GM12875 (cell line): ENCODE data around the gene FSCN2.
A peak's percentile ranks its signal among the peaks of the same experiment; 100 is the strongest.

ENCODE experiments used
- H3K4me3 ChIP-seq: one replicate; pipeline ENCODE4 v1.5.1; 2011; ENCODE audit warnings: low read depth, low read length, control low read depth
- CTCF ChIP-seq: IDR thresholded peaks from 2 replicates; pipeline ENCODE4 v1.5.1; 2011; ENCODE audit warnings: low read depth, mild to moderate bottlenecking, control low read depth, inconsistent platforms, low read length, moderate library complexity, borderline replicate concordance; ENCODE audit not compliant: insufficient read depth

Gene FSCN2

DNA sequence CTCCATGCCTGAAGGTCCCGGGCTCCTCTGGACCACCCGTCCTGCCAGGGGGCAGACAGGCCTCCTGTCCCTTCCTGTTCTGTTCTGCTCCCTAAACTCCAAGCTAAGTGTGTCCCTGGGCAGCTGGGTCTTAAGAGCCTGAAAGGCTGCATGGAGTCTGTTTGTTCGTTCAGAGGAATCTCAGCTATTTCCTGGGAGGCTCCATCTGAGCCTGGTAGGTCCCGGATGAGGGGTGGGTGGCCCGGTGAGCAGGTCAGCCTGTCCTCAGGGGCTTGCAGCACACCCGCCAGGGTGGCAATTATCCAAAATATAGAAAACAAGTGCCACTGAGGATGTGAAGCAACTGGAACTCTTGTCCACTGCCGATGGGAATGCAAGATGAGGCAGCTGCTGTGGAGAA is 28.1 kb upstream of the FSCN2 start:
- TF ChIP-seq CTCF = no peak
- H3K4me3 ChIP-seq = no peak overlapping the region

DNA sequence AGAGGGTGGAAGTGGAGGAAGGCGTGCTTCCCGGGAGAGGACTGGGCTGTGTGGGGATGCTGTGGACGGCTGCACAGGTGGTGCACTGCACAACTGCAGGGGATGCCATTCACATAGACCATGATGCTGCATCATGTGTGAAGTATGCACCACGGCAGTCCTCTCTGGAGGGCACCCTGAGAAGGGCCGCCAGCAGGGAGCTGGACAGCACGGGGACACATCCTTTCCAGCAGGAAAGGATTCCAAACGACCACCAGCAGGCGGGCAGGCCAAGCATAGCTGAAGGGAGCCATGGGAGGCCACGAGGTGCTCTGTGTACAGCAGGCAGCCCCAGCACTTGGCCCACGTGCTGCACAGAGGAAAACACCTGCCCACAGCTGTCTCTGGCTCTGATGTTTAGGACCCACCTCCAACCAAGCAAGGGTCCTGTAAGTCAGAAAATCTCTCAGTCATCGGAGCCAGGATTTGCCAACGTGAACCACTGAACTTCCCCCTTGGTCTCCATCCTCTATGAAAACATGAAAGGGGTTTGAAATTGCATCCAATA is 25.6 kb upstream of the FSCN2 start:
- no peak for TF ChIP-seq CTCF
- no peak overlapping the region for H3K4me3 ChIP-seq

DNA sequence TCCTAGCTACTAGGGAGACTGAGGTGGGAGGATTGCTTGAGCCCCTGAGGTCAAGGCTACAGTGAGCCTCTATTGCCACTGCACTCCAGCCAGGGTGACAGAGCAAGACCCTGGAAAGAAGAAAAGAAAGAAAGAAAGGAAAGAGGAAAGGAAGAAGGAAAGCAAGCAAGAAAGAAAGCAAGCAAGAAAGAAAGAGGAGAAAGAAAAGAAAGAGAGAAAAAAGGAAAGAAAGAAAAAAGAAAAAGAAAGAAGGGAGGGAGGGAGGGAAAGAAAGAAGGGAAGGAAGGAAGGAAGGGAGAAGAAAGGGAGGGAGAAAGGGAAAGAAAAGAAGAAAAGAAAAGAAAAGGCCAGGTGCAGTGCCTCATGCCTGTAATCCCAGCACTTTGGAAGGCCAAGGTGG is 24.6 kb upstream of the FSCN2 start:
- H3K4me3 ChIP-seq = no peak overlapping the region
- no peak for TF ChIP-seq CTCF

DNA sequence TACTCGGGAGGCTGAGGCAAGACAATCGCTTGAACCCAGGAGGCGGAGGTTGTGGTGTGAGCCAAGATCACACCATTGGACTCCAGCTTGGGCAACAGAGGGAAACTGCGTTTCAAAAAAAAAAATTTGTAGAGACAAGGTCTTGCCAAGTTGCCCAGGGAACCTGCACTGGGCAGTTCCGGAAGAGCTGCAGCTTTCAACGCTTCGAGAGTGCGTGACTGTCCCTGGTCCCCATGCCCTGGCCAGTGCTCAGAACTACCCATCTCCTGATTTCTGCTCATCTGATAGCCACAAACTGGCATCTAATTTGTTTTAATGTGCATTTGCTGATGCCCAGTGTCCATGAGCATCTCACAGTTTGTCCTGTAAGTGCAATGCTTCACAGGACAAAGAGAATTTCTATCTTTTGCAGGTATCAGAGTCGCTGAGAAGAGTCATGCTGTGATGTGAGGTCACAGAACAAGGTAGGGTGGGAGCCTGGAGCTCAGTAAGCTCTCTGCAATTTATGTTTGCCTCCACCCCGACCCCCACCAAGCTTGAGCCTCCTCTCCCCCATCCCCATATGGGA is 19.5 kb upstream of the FSCN2 start:
- no peak for TF ChIP-seq CTCF
- peak overlapping the region; percentile 61 for H3K4me3 ChIP-seq

DNA sequence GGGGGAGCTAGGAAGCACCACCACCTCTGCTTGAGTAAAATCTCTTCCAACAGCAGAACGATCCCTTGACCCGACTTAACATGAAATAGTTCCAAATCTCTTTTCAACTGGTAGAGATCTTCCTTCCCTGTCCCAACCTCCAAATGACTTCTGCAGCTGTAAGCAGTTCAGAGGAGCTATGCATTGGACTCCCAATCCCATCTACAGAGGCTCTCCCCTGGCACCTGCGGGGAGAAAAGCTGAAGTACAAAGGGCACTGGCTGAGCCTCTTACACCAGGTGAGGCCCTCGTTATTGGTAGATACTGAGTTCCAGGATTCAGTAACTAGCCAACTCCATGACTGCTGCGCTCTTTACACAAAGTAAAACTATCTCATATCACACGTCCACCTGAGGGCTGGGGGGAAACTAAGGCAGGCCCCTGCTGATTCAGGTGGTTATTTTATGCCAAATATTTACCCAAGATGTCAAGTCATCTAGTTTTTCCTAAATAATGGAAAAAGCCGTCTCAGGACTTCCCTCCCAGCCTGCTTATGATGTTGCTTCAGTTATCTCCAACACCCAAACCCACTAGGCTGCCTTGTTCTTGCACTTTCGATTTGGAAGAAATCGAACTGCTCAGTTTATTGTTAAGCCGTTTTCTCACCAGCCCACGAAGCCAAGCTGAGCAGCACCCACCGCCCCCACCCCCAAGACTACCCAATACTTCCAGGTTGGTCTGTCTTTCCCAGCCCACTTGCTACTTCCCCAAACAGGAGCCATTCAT is 18.8 kb upstream of the FSCN2 start:
- no peak for TF ChIP-seq CTCF
- H3K4me3 ChIP-seq = peak overlapping the region; percentile 61

GRCh38 chr17:81509972-81510784 is 18.0 kb upstream of the FSCN2 start:
- H3K4me3 ChIP-seq = peak overlapping the region; percentile 61
- no peak for TF ChIP-seq CTCF
